ENCODE results near the gene MAPK8IP1. TPM values are rescaled to one million over a fixed set of nuclear protein-coding genes. Genes with fewer than 3 reads are reported as not detected.
A peak's percentile ranks its signal among the peaks of the same experiment; 100 is the strongest.

MAPK8IP1 gene
- total and polyA plus RNA-seq, 2 donors (not counting 1 experiment from before 2014, with no cell fraction given), result 2.1 to 4.0 TPM

DNA sequence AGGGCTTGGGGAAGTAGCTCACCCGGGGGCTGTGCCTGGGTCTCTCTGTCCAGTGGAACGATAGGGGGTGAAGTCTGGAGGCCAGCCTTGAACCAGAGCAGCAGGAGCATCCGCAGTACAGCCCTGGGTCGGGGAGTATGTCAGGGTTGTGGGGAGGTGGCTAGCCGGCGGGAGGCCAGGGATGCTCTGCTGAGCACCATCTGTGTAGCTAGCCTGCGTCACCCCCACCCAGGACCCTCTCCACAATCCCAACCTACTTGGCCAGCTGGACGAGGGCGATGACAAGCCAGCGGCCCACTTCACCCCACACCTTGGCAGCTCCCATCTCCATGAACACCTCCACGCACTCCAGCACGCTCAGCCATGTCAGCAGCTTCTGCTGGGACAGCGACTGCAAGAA lies 30.0 kb downstream of the MAPK8IP1 start:
- Histone ChIP-seq H3K79me2 (ENCODE audit: control insufficient read depth, insufficient read depth, low read length) (peaks cover 32% of the 10 kb centered on the region), H3K4me3 (ENCODE audit: control extremely low read depth in 1 of 5, extremely low read depth in 1 of 5, insufficient read depth in 1 of 5, low read depth in 2 of 5, low read length in 4 of 5) (no peak overlapping the region), H3K36me3 (replicated peaks in 1 of 2; ENCODE audit: control extremely low read depth in 1 of 2, control insufficient read depth in 1 of 2, extremely low read depth in 1 of 2, insufficient read depth in 2 of 2, low read length in 1 of 2) (peaks cover 2 to 43% of the 10 kb centered on the region in 2 experiments), H3K27ac (ENCODE audit: low read length in 2 of 2) (no peak overlapping the region), H3K9ac (ENCODE audit: low read length) (no peak overlapping the region), H3K27me3 (replicated peaks in 1 of 4; ENCODE audit: control extremely low read depth in 1 of 4, control insufficient read depth in 3 of 4, insufficient read depth in 4 of 4, low read length in 3 of 4) (no peaks in the 10 kb centered on the region), H2AFZ (ENCODE audit: insufficient read depth, low read depth, low read length, poor library complexity, severe bottlenecking) (no peak overlapping the region), H3K9me3 (ENCODE audit: control extremely low read depth in 1 of 3, control insufficient read depth in 2 of 3, insufficient read depth in 1 of 3, low read length in 2 of 3) (no peaks in the 10 kb centered on the region), H3K4me2 (replicated peaks; ENCODE audit: low read depth, low read length, poor library complexity, severe bottlenecking) (no peak overlapping the region), H3K4me1 (ENCODE audit: control insufficient read depth in 2 of 2, insufficient read depth in 2 of 2, low read length in 2 of 2) (peaks cover 27 to 40% of the 10 kb centered on the region in 2 donors), H4K20me1 (ENCODE audit: control insufficient read depth, insufficient read depth, low read length, poor library complexity, severe bottlenecking) (peaks cover 53% of the 10 kb centered on the region)
- H3K4me1 Mint-ChIP-seq, result peaks cover 51% of the 10 kb centered on the region
- ChIA-PET POLR2A (interaction anchor here (0.6 kb wide), 1 partner anchor 175 kb away, joined by 8 read pairs; no protein-coding TSS in a partner anchor), CTCF (interaction anchor here (1.0 to 3.1 kb wide), 4 partner anchors 49 to 91 kb away, joined by 3 to 11 read pairs (median 4); no protein-coding TSS in a partner anchor)
- H3K4me3 Mint-ChIP-seq, result peak overlapping the region; percentile 32
- 92% methylated on average over 12 of the region's 13 CpGs for WGBS (ENCODE audit: insufficient coverage)
- no peaks in the 10 kb centered on the region for H3K27me3 Mint-ChIP-seq
- DNase-seq (no peak), ATAC-seq (ENCODE audit: low read depth) (no peak)
- TF ChIP-seq EZH2 (IDR thresholded peaks at IDR 0.05; ENCODE audit: borderline replicate concordance, insufficient read depth, low read depth, low read length, poor library complexity, severe bottlenecking), result no peak
- TF ChIP-seq, protein P1, sequence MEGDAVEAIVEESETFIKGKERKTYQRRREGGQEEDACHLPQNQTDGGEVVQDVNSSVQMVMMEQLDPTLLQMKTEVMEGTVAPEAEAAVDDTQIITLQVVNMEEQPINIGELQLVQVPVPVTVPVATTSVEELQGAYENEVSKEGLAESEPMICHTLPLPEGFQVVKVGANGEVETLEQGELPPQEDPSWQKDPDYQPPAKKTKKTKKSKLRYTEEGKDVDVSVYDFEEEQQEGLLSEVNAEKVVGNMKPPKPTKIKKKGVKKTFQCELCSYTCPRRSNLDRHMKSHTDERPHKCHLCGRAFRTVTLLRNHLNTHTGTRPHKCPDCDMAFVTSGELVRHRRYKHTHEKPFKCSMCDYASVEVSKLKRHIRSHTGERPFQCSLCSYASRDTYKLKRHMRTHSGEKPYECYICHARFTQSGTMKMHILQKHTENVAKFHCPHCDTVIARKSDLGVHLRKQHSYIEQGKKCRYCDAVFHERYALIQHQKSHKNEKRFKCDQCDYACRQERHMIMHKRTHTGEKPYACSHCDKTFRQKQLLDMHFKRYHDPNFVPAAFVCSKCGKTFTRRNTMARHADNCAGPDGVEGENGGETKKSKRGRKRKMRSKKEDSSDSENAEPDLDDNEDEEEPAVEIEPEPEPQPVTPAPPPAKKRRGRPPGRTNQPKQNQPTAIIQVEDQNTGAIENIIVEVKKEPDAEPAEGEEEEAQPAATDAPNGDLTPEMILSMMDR (IDR thresholded peaks at IDR 0.05), result no peak
- H3K27ac Mint-ChIP-seq, result peak overlapping the region; percentile 50
- H3K9me3 Mint-ChIP-seq (ENCODE audit: insufficient read depth), result no peaks in the 10 kb centered on the region
- intact Hi-C loops (cut with micrococcal nuclease), result loop anchor here (5.0 to 10.0 kb wide), 4 partner anchors 207 to 1351 kb away; partner anchors contain the start of genes ATG13, CD82, DGKZ and HARBI1

- no peaks in the 10 kb centered on the region for H3K27me3 ChIP-seq (replicated peaks in 1 of 4; ENCODE audit: control extremely low read depth in 1 of 4, control insufficient read depth in 3 of 4, insufficient read depth in 4 of 4, low read length in 3 of 4)
- ChIA-PET CTCF (interaction anchor here (0.9 to 9.6 kb wide), 7 partner anchors 17 to 145 kb away, joined by 3 to 98 read pairs (median 6); no protein-coding TSS in a partner anchor), POLR2A (interaction anchor here (0.9 to 9.1 kb wide), 4 partner anchors 17 to 111 kb away, joined by 3 to 162 read pairs (median 4); partner anchors contain the start of gene CRY2)
- H3K9me3 ChIP-seq (ENCODE audit: control extremely low read depth in 1 of 3, control insufficient read depth in 2 of 3, insufficient read depth in 1 of 3, low read length in 2 of 3), result no peaks in the 10 kb centered on the region
- ATAC-seq (ENCODE audit: low read depth) (no peak), DNase-seq (no peak)
- H3K4me3 ChIP-seq (ENCODE audit: control extremely low read depth in 1 of 5, extremely low read depth in 1 of 5, insufficient read depth in 1 of 5, low read depth in 2 of 5, low read length in 4 of 5), result peak overlapping the region; percentile 68 to 99 (median 90)
- peaks cover 2 to 31% of the 10 kb centered on the region in 2 experiments for H3K36me3 ChIP-seq (replicated peaks in 1 of 2; ENCODE audit: control extremely low read depth in 1 of 2, control insufficient read depth in 1 of 2, extremely low read depth in 1 of 2, insufficient read depth in 2 of 2, low read length in 1 of 2)
- H2AFZ ChIP-seq (ENCODE audit: insufficient read depth, low read depth, low read length, poor library complexity, severe bottlenecking), result peak overlapping the region; percentile 80
- WGBS (ENCODE audit: insufficient coverage), result 7% methylated on average over 15 of the region's 16 CpGs
- Mint-ChIP-seq H3K4me3 (peak overlapping the region; percentile 92), H3K9me3 (ENCODE audit: insufficient read depth) (no peaks in the 10 kb centered on the region), H3K27ac (peak overlapping the region; percentile 94), H3K27me3 (no peaks in the 10 kb centered on the region), H3K4me1 (peaks cover 64% of the 10 kb centered on the region)
- intact Hi-C loops (cut with micrococcal nuclease), result loop anchor here (5.0 to 10.0 kb wide), 4 partner anchors 205 to 1352 kb away; partner anchors contain the start of genes ATG13, CD82, DGKZ and HARBI1
- H3K27ac ChIP-seq (ENCODE audit: low read length in 2 of 2), result peak overlapping the region; percentile 88 to 95
- peaks cover 44 to 57% of the 10 kb centered on the region in 2 donors for H3K4me1 ChIP-seq (ENCODE audit: control insufficient read depth in 2 of 2, insufficient read depth in 2 of 2, low read length in 2 of 2)
- peaks cover 43% of the 10 kb centered on the region for H3K79me2 ChIP-seq (ENCODE audit: control insufficient read depth, insufficient read depth, low read length)
- H3K4me2 ChIP-seq (replicated peaks; ENCODE audit: low read depth, low read length, poor library complexity, severe bottlenecking), result peak overlapping the region; percentile 98
- peaks cover 54% of the 10 kb centered on the region for H4K20me1 ChIP-seq (ENCODE audit: control insufficient read depth, insufficient read depth, low read length, poor library complexity, severe bottlenecking)
- H3K9ac ChIP-seq (ENCODE audit: low read length), result peak overlapping the region; percentile 97
- no peak for TF ChIP-seq EZH2 (IDR thresholded peaks at IDR 0.05; ENCODE audit: borderline replicate concordance, insufficient read depth, low read depth, low read length, poor library complexity, severe bottlenecking)
- TF ChIP-seq, protein P1 (IDR thresholded peaks at IDR 0.05), result no peak
Measured at GRCh38 chr11:45917286-45917622, 31.8 kb downstream of the MAPK8IP1 start.

Data from B cell (primary cell).